ENCODE results near the gene SEMA5A. TPM values are rescaled to one million over a fixed set of nuclear protein-coding genes. Genes with fewer than 3 reads are reported as not detected.

SEMA5A gene
- total RNA-seq, 3 donors from 2014 or later, result 20.3 to 43.8 (median 33.6) TPM

DNA sequence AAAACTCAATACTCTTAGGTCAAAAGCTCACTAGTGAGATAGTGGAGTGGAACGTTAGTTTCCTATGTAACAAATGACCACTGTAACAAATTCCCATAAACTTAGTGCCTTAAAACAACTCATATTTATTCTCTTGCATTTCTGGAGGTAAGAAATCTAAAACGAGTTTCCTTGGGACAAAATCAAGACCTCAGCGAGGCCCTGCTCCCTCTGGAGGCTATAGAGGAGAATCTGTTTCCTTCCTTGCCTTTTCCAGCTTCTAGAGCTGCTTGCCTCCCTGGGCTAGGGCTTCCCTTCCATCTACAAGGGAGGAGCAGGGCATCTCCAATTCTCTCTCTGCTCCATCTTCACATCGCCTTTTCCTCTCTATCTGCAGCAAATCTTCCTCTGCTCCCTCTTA, 32.0 kb downstream of the SEMA5A start:
- Histone ChIP-seq H3K4me3 (no peak overlapping the region), H3K36me3 (ENCODE audit: low read depth) (no peaks in the 10 kb centered on the region), H3K4me1 (ENCODE audit: low read depth) (no peaks in the 10 kb centered on the region), H3K9me3 (no peaks in the 10 kb centered on the region)
- intact Hi-C loops (cut with DNase I, micrococcal nuclease), result no loop called here
- ATAC-seq (no peak), DNase-seq (no peak)
- TF ChIP-seq, protein P1, sequence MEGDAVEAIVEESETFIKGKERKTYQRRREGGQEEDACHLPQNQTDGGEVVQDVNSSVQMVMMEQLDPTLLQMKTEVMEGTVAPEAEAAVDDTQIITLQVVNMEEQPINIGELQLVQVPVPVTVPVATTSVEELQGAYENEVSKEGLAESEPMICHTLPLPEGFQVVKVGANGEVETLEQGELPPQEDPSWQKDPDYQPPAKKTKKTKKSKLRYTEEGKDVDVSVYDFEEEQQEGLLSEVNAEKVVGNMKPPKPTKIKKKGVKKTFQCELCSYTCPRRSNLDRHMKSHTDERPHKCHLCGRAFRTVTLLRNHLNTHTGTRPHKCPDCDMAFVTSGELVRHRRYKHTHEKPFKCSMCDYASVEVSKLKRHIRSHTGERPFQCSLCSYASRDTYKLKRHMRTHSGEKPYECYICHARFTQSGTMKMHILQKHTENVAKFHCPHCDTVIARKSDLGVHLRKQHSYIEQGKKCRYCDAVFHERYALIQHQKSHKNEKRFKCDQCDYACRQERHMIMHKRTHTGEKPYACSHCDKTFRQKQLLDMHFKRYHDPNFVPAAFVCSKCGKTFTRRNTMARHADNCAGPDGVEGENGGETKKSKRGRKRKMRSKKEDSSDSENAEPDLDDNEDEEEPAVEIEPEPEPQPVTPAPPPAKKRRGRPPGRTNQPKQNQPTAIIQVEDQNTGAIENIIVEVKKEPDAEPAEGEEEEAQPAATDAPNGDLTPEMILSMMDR (IDR thresholded peaks at IDR 0.05), result no peak

DNA sequence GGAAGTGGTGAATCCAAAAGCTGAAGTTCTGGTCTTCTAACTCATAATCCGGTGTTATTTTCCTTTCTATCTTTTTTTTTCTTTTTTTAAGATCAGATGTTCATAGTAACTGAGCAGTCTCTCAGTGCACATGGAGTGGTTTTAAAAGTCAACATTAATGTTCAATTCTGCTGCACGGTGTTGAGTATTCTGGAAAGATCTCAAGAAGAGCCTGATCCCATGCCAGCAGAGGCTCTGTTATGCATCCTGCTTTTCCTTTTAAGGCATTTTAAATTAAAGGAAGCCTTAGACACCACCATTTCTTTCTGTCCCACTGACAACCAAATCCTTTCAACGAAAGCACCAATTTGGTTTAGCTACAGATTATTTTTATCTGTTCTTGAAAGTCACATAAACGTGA, 33.4 kb downstream of the SEMA5A start:
- Histone ChIP-seq H3K4me1 (ENCODE audit: low read depth) (no peaks in the 10 kb centered on the region), H3K9me3 (no peaks in the 10 kb centered on the region), H3K4me3 (no peak overlapping the region), H3K36me3 (ENCODE audit: low read depth) (no peaks in the 10 kb centered on the region)
- DNase-seq (peak in 1 of 3 donors; percentile 20), ATAC-seq (peak; percentile 20)
- intact Hi-C loops (cut with DNase I, micrococcal nuclease), result no loop called here
- TF ChIP-seq, protein P1 (IDR thresholded peaks at IDR 0.05), result no peak

DNA sequence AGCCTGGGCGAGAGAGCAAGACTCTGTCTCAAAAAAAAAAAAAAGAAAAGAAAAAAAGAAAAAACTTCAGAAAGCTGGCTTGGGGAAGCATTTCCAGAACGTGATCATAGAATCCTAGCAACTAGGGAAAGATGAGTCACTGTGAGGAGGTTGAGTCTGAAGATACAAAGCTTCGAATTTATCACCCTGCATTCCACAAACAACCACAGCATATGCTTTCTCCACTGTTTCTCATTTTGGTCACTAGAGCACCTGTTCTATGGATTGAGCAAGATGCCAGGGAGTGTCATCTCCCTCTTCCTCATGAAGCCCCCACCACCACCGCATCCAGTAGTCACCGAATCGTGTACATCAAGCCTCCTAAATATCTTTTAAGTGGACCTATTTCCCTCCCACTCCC, 37.9 kb downstream of the SEMA5A start:
- ATAC-seq, result no peak
- intact Hi-C loops (cut with DNase I, micrococcal nuclease), result no loop called here
- TF ChIP-seq, protein P1 (IDR thresholded peaks at IDR 0.05), result no peak

GRCh38 chr5:9505225-9505624, 40.6 kb downstream of the SEMA5A start:
- Histone ChIP-seq H3K4me3 (no peak overlapping the region), H3K4me1 (ENCODE audit: low read depth) (no peaks in the 10 kb centered on the region), H3K36me3 (ENCODE audit: low read depth) (no peaks in the 10 kb centered on the region), H3K9me3 (no peaks in the 10 kb centered on the region)
- intact Hi-C loops (cut with DNase I, micrococcal nuclease), result no loop called here
- ATAC-seq, result no peak
- TF ChIP-seq, protein P1 (IDR thresholded peaks at IDR 0.05), result no peak
- no peak for DNase-seq

More for the DNA sequence above, 37.9 kb downstream of the SEMA5A start:
- Histone ChIP-seq H3K36me3 (ENCODE audit: low read depth) (no peaks in the 10 kb centered on the region), H3K4me1 (ENCODE audit: low read depth) (no peaks in the 10 kb centered on the region), H3K9me3 (no peaks in the 10 kb centered on the region), H3K4me3 (no peak overlapping the region)
- DNase-seq, result no peak

GRCh38 chr5:9502864-9503263, 43.0 kb downstream of the SEMA5A start:
- Histone ChIP-seq H3K4me3 (no peak overlapping the region), H3K4me1 (ENCODE audit: low read depth) (no peaks in the 10 kb centered on the region), H3K36me3 (ENCODE audit: low read depth) (no peaks in the 10 kb centered on the region), H3K9me3 (no peaks in the 10 kb centered on the region)
- intact Hi-C loops (cut with DNase I, micrococcal nuclease), result no loop called here
- DNase-seq, result no peak
- TF ChIP-seq, protein P1 (IDR thresholded peaks at IDR 0.05), result no peak
- ATAC-seq, result no peak
